HG03039 (cell line): ENCODE results near the gene NTRK1.
"Not testable (repeated sequence)": the region's sequence is repeated elsewhere in the genome, so short reads cannot be mapped to it uniquely, and the experiment has no call there.

ENCODE experiments used
- ATAC-seq: cut with Tn5 transposase; IDR thresholded peaks from one replicate; pipeline ENCODE4 v1.9.1; 2021; ENCODE audit warnings: mild to moderate bottlenecking, moderate library complexity; ENCODE audit not compliant: unreplicated experiment

The NTRK1 gene

GRCh38 chr1:156911577-156912298 lies 51.1 kb downstream of the NTRK1 start:
- ATAC-seq, result no peak

GRCh38 chr1:156912310-156912709 lies 51.6 kb downstream of the NTRK1 start:
- ATAC-seq, result no peak

- ATAC-seq, result no peak
Measured at GRCh38 chr1:156912861-156913808, 52.5 kb downstream of the NTRK1 start.

- no peak for ATAC-seq
Measured at GRCh38 chr1:156913809-156914387, 53.2 kb downstream of the NTRK1 start.

- no peak for ATAC-seq
Measured at GRCh38 chr1:156914440-156914856, 53.8 kb downstream of the NTRK1 start.

- no peak for ATAC-seq
Measured at GRCh38 chr1:156920233-156921052, 59.8 kb downstream of the NTRK1 start, which contains the start of gene LRRC71. Gene LRRC71, plus strand, starts transcription at chr1:156920632. Its CDS starts 172 bp downstream, at chr1:156920804.

GRCh38 chr1:156921053-156921529 lies 60.4 kb downstream of the NTRK1 start:
- no peak for ATAC-seq

- no peak for ATAC-seq
Measured at GRCh38 chr1:156922986-156923669, 62.5 kb downstream of the NTRK1 start.

GRCh38 chr1:156923670-156924477 lies 63.2 kb downstream of the NTRK1 start:
- no peak for ATAC-seq

GRCh38 chr1:156924478-156925153 lies 64.0 kb downstream of the NTRK1 start:
- no peak for ATAC-seq

GRCh38 chr1:156925154-156926010 lies 64.7 kb downstream of the NTRK1 start:
- no peak for ATAC-seq

- no peak for ATAC-seq
Measured at GRCh38 chr1:156926175-156926574, 65.5 kb downstream of the NTRK1 start.

GRCh38 chr1:156926695-156927094 lies 66.0 kb downstream of the NTRK1 start:
- ATAC-seq, result not testable (repeated sequence)

GRCh38 chr1:156927215-156928042 lies 66.8 kb downstream of the NTRK1 start:
- no peak for ATAC-seq

- ATAC-seq, result no peak
Measured at GRCh38 chr1:156928043-156928602, 67.5 kb downstream of the NTRK1 start.

- ATAC-seq, result no peak
Measured at GRCh38 chr1:156929596-156930238, 69.1 kb downstream of the NTRK1 start.
